T follicular helper cell (primary cell): Measurements from ENCODE around the gene SLC35F6.
"Not testable (repeated sequence)": the region's sequence is repeated elsewhere in the genome, so short reads cannot be mapped to it uniquely, and the experiment has no call there.

Experiments used
- DNase-seq: peaks from one replicate; pipeline ENCODE4 v3.0.0-alpha.2; 2020; ENCODE audit warnings: low read depth

Gene SLC35F6

DNA sequence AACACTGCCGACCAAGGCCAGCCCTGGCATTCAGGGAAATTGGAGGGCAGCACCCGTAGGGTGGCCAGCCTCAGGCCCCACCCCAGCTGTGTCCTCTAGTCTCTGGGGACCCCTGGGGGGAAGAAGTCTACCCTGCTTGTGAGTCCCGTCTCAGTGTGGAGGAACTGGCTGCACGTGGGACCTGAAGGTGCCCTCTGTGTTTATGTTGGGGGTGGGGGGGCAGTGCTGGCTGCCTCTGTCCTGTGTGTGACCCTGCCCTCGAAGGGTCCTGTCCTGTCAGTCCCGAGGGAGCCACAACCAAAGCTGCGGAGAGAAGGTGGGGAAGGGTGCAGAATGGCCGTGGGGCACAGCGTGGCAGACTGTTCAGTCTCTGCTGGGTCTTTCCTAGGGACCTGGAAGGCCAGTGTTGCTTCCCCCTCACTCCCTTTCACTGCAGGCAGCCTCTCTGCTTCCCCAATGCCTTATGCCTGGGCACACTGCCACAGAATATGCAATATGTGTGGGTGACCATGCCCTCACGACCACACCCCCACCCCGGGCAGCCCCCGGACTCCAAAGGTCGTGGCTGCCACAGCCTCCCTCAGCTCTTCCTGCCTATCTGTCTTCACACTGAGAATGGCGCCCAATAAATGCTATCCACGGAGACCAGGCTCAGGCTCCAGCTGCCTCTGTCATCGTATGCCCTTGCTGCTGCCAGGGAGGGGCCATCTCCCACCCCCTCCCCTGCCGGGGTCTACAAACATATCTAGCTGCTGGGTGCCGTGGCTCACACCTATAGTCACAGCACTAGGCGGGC is 33.3 kb upstream of the SLC35F6 start:
- DNase-seq, result no peak

- DNase-seq, result no peak
These were observed 32.4 kb upstream of the SLC35F6 start for GRCh38 chr2:26731714-26732113.

DNA sequence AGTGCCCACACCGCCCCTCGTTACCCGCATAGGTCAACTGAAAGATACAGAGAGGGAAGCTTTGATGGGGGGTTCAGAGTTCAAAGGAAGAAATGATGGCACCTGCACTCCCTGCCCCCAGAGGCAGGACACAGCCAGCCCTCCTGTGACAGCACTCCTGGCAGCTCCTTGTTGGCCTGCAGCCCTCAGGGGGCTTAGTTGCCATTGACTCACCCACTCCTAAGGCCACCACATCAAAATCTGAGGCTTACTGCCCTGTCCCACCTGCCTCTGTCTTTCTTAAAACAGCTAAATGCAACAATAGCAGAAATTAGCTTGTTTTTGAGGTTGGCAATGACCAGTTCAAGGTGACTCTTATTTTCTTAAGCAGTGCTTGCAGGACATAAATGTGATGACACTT is 31.6 kb upstream of the SLC35F6 start:
- DNase-seq, result no peak

- DNase-seq, result no peak
These were observed 30.7 kb upstream of the SLC35F6 start for GRCh38 chr2:26733413-26733812.

DNA sequence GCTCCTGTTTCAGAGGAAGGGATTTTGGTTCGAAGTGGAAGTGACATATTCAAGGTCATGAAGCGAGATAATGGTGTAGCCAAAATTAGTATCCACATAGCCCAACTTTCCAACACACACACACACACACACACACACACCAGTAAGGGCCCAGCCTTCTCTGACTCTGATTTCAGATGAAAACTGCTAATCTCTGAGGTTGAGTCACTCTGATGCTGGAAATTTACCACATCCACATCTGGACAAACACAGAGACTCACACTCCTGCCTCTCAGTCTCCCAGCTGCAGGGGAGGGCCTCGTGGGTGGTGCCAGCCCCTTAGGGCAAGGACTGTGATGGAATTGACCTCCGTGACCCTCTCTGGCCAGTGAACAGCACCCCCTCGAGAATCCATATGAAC is 29.0 kb upstream of the SLC35F6 start:
- DNase-seq, result no peak

DNA sequence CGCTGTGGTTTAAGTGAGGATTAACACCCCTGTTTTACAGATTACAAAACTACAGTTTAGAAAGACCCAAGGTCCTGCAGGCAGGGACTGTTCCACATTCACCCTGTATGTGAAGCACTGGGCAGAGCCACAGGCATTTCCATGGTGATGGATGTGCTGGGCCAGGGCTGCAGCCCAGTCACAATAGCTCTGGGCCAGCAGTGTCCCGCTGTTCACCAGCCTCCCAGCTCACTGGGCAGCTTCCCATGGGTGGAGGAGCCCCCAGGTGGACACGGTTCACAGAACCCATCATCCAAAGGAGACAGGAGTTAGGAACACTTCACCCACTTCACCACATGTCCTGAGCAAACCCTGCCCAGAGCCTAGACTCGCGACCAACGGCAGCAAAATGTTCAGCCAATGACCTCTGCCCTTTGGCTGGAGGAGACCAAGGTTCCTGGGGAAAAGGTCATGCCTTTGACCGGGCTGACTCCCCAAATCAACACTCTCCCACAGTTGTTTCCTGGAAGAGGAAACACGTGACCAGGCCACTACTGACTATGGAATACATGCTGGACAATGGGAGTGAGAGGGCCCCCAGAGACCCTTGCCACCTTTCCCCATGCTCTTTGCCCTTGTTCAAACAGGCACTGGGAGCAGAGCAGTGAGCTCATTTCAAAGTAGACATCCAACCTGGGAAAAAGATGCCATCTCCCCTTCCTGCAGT is 28.0 kb upstream of the SLC35F6 start:
- DNase-seq, result no peak

GRCh38 chr2:26737221-26737620 is 26.9 kb upstream of the SLC35F6 start:
- DNase-seq, result no peak

DNA sequence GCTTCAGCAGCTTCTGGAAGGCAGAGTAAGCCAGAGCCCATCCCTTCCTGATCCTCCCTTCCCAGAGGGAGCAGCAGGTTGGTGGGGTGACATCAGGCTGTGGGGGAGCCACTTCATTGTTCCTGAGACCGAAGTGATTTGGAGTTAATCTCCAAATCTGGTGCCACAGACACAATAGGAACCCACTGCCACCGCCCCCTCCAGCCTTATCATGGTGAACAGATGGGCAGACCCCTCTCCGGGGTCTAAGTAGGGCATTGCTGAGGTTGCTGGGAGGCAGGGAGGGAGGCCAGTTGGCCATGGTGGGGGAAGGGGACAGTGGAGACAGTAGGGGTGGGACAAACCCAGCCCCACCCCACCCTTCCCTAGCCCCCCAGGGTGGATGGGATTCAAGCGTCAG is 25.6 kb upstream of the SLC35F6 start:
- DNase-seq, result no peak

- no peak for DNase-seq
These were observed 24.6 kb upstream of the SLC35F6 start for GRCh38 chr2:26739514-26739913.

DNA sequence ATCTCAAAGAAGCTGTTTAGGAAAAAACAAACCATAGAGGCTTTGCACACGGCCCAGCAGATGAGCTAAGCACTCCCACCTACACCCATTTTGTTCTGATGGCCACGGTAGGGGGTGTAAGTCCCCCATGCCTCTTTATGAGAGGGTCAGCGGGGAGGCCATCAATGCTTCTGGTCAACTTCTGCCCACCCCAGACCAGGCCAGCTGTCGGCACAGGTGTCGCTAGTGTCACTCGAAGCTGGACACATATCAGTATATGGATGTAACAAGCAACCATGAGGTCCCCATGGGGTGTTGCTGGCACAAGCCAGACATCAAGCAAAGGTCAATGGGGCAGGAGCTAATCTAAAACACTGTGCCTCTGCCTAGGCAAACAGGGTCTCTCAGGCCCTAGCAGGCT is 23.7 kb upstream of the SLC35F6 start:
- no peak for DNase-seq

- DNase-seq, result no peak
These were observed 23.2 kb upstream of the SLC35F6 start for GRCh38 chr2:26740890-26741302.

DNA sequence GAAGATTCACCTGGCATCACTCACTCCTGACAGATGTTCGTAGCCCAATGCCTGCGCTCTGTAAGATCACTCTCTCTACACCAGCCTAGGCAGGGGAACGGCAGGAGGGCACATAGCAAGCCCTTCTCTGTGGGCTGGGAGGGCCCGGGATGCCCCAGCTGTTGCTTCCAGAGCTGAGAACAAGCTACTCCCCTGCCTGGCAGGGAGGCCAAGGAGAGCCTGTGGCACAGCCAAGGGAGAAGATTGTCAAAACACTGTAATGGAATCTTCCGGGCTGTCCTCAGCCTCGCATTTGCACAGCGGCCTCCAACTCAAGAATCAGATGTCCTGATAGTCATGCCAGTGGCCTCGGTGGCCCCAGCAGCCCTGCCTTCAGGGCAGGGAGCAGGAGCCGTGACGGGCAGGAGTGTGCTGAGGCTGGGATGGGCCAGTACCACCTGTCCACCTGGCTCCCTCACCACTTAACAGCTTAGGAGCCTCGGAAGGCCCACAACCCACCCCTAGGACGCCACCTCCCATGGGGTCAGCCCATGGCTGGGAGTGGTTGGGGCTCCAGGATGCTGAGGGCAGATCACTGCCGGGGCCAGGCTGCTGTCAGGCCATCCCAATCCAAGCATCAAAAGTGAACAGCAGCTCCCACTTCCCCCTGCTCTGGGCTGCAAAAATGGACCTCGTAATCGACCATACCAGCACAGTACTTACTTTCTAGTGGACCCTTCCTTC is 21.9 kb upstream of the SLC35F6 start:
- no peak for DNase-seq

DNA sequence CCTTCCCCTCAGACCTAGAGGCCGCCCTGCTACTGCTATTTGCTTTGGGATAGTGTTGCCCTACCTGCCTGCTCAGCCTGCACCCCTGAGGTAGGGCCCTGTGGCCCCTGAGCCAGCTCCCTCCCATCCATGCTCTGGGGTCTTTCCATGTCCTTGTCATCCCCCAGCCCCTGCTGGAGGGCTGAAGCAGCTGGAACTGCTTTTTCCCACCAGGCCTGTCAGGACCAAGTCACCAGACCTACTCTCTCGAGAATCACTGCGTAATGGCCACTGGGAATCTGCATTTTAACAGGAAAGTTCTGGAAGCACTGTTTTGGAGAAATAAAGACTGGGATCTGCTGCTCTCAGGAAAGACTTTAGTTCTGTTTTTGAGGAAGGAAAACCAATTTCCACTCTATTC is 20.2 kb upstream of the SLC35F6 start:
- DNase-seq, result no peak

DNA sequence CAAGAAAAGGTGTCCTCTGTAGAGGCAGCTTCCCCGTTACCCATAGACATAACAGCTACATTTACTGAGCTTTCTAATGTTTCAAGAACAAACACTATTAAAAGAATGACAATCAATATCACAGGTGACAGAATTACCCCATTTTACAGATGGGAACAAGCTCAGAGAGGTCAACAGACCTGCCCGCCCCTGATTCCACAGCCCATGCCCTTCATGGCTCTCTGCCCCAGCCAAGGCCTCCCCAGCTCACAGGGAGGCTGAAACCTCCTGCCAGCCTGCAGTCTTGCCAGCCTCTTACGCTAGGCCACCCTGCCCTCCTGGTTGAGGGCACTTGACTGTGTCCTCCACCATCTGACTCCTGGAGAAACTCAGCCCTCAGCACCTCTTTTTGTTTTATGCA is 19.1 kb upstream of the SLC35F6 start:
- no peak for DNase-seq

- DNase-seq, result peak; percentile 62
These were observed 18.3 kb upstream of the SLC35F6 start for GRCh38 chr2:26745609-26746327.

DNA sequence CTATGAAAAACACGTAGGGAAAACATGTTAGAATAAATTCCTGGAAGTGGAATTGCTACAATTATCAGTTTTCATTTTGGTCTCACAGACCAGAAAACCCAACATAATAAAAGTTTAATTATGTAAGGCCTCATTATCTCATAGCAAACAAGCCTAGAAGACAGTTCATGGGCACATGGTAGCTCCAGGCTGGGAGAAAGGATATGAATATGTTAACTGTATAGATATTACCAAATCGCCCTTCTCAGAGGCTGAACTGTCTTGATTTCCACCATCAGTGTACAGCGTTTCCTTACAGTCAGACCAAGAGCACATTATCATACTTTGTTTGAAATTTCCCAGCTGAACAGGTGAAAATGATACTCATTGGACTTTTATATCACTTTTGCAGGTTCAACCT is 17.1 kb upstream of the SLC35F6 start:
- no peak for DNase-seq

DNA sequence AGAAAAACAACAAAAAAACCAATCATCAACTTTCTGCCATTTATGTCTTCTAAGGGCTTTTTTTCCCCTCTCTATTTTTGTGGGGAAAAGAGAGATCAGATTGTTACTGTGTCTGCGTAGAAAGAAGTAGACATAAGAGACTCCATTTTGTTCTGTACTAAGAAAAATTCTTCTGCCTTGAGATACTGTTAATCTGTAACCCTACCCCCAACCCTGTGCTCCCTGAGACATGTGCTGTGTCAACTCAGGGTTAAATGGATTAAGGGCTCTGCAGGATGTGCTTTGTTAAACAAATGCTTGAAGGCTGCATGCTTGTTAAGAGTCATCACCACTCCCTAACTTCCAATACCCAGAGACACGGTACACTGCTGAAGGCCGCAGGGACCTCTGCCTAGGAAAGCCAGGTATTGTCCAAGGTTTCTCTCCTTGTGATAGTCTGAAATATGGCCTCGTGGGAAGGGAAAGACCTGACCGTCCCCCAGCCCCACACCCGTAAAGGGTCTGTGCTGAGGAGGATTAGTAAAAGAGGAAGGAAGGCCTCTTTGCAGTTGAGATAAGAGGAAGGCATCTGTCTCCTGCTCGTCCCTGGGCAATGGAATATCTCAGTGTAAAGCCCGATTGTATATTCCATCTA is 14.2 kb upstream of the SLC35F6 start:
- not testable (repeated sequence) for DNase-seq

GRCh38 chr2:26750467-26750866 is 13.6 kb upstream of the SLC35F6 start:
- not testable (repeated sequence) for DNase-seq

- no peak for DNase-seq
These were observed 11.4 kb upstream of the SLC35F6 start for GRCh38 chr2:26752656-26753055.

- DNase-seq, result no peak
These were observed 9.5 kb upstream of the SLC35F6 start for GRCh38 chr2:26754539-26754938.

DNA sequence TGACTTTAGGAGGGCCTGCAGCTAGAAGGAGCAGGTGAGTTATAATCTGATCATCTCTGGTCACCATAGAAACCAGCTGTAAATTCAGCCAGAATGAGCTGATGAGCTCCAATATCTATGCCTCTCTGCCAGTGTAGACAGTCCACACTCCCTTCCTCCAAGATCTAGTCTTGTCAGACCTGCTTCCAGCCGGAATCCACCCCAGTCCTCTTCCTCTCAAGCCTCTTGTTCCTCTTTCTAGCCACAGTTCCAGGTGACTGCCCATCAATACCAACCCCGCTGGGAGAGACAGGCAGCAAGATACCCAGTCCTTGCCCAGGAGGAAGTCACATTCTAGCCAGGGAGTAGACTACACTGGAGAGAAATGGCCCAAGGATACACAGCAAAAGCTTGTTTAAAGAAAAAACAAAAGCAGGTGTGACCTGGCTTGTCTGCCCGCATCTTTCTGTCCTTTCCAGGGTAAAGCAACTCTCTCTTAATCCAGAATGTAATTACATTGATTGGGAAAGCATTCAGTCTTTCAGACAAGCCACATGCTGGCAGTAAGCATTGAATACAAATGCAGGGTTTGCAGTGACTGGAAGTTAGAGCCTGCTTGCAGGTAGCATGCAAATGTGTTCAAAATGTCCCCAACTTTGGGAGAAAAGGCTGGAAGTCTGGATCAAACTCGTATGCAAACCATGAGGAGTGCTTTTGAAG is 9.0 kb upstream of the SLC35F6 start:
- DNase-seq, result no peak
